GM12878 (cell line): Measurements from ENCODE around the gene ERVK3-1. TPM values are rescaled to one million over a fixed set of nuclear protein-coding genes. Genes with fewer than 3 reads are reported as not detected.

ENCODE experiments used
- ATAC-seq: fragments of 200-7000 bp; cut with Tn5 transposase; 3 replicates; pipeline ENCODE4 v1.9.1; 2020; ENCODE audit warnings: mild to moderate bottlenecking, moderate library complexity
- BruUV-seq: library from RNA; stranded (reverse); fragments of 400-500 nt; replicated peaks from 2 replicates; lab custom pipeline; 2021; lab: Mats Ljungman, UMichigan
- CTCF ChIA-PET: fragments of 300-600 bp; sonication (Branson Sonifier 250); formaldehyde crosslinking; extraction: SDS; loops from one replicate; lab custom pipeline; 2021; ENCODE audit warnings: inconsistent platforms; lab: Yijun Ruan, JAX
- POLR2A ChIA-PET: fragments of 350-600 bp; formaldehyde crosslinking; extraction: SDS; loops from one replicate; lab custom pipeline; 2021; ENCODE audit warnings: inconsistent platforms; lab: Charles Lee
- RAD21 ChIA-PET: fragments of 300-600 bp; sonication (Branson Sonifier 250); formaldehyde crosslinking; loops from one replicate; lab custom pipeline; 2023; ENCODE audit warnings: antibody characterized with exemption; ENCODE audit not compliant: unreplicated experiment; lab: Charles Lee
- SMC1A ChIA-PET: fragments of 300-600 bp; sonication (Branson Sonifier 250); formaldehyde crosslinking; loops from one replicate; lab custom pipeline; 2023; ENCODE audit not compliant: unreplicated experiment, uncharacterized antibody; lab: Charles Lee
- DNase-seq: peaks from one replicate; pipeline ENCODE4 v3.0.0-alpha.2; 2011; ENCODE audit warnings: low read depth, low spot score
- FAIRE-seq: peaks from 3 replicates; lab custom pipeline; 2011; peaks lifted over from hg19 to GRCh38; lab: Jason Lieb, UNC
- H2AFZ ChIP-seq: 2 replicates; pipeline ENCODE4 v1.6.0; 2011; ENCODE audit warnings: low read depth, low read length, control low read depth; ENCODE audit not compliant: control insufficient read depth
- H3K27ac ChIP-seq: 2 replicates; pipeline ENCODE4 v1.5.1; 2011; ENCODE audit warnings: control low read depth; ENCODE audit not compliant: control insufficient read depth, insufficient read depth
- H3K27me3 ChIP-seq, 2 experiments: replicated peaks in 1 of 2; 2 replicates each; pipeline versions ENCODE4 v1.6.0 to v1.6.1; 2011; ENCODE audit warnings: low read length in 1 of 2; ENCODE audit not compliant: control insufficient read depth in 2 of 2, insufficient read depth in 2 of 2
- H3K36me3 ChIP-seq, 2 experiments: 2 replicates each; pipeline ENCODE4 v1.5.1; 2011; ENCODE audit warnings: low read length in 1 of 2; ENCODE audit not compliant: control insufficient read depth in 2 of 2, insufficient read depth in 2 of 2
- H3K4me1 ChIP-seq: 2 replicates; pipeline ENCODE4 v1.6.1; 2011; ENCODE audit warnings: mild to moderate bottlenecking, low read length, moderate library complexity, mixed read lengths; ENCODE audit not compliant: control insufficient read depth, insufficient read depth
- H3K4me2 ChIP-seq: 2 replicates; pipeline ENCODE4 v1.6.0; 2011; ENCODE audit warnings: control low read depth; ENCODE audit not compliant: control insufficient read depth, insufficient read depth
- H3K4me3 ChIP-seq: fragments of 200-600 bp; sonication (generic); 2 replicates; pipeline ENCODE4 v1.5.1; 2016
- H3K79me2 ChIP-seq: 2 replicates; pipeline ENCODE4 v1.6.0; 2011; ENCODE audit warnings: low read length; ENCODE audit not compliant: control insufficient read depth, insufficient read depth
- H3K9ac ChIP-seq: 2 replicates; pipeline ENCODE4 v1.8.0; 2011; ENCODE audit warnings: low read length, control low read depth, mixed read lengths; ENCODE audit not compliant: control insufficient read depth, insufficient read depth
- H3K9me3 ChIP-seq: replicated peaks from 3 replicates; pipeline ENCODE4 v1.5.1; 2011; ENCODE audit warnings: mild to moderate bottlenecking, low read length; ENCODE audit not compliant: control insufficient read depth, insufficient read depth
- H4K20me1 ChIP-seq: 2 replicates; pipeline ENCODE4 v1.6.0; 2011; ENCODE audit not compliant: control insufficient read depth, insufficient read depth
- ASH2L ChIP-seq: fragments of 300-600, 200-600 bp; sonication (generic); IDR thresholded peaks from 2 replicates; pipeline ENCODE4 v1.6.1; 2017; ENCODE audit warnings: low read depth, mild to moderate bottlenecking, borderline replicate concordance
- CHD1 ChIP-seq: IDR thresholded peaks from 2 replicates; pipeline ENCODE4 v1.6.1; 2012; ENCODE audit warnings: low read depth, low read length, improper control_type of control experiment
- HDAC6 ChIP-seq: fragments of 200-600 bp; sonication (generic); IDR thresholded peaks from one replicate; pipeline ENCODE4 v1.8.0; 2017; ENCODE audit warnings: antibody characterized with exemption; ENCODE audit not compliant: unreplicated experiment
- RAD21 ChIP-seq: IDR thresholded peaks from 2 replicates; pipeline ENCODE4 v1.6.1; 2011; ENCODE audit warnings: mild to moderate bottlenecking, low read depth, low read length, moderate library complexity; ENCODE audit not compliant: insufficient read depth
- RCOR1 ChIP-seq: conservative IDR thresholded peaks from 2 replicates; pipeline ENCODE4 v1.6.1; 2012; ENCODE audit warnings: low read depth, low read length, improper control_type of control experiment
- SIN3A ChIP-seq: IDR thresholded peaks from 2 replicates; pipeline ENCODE4 v1.6.1; 2012; ENCODE audit warnings: low read depth, low read length, improper control_type of control experiment
- YY1 ChIP-seq: IDR thresholded peaks from 2 replicates; pipeline ENCODE4 v1.6.1; 2011; ENCODE audit warnings: low read depth, mild to moderate bottlenecking, low read length
- ZNF207 ChIP-seq: fragments of 450-650 bp; IDR thresholded peaks from 2 replicates; pipeline ENCODE4 v1.6.1; 2014; ENCODE audit warnings: antibody characterized with exemption, mild to moderate bottlenecking, borderline replicate concordance
- WGBS: methylation state at CpG from one replicate; pipeline ENCODE4 v1.1.6; 2016; ENCODE audit warnings: low lambda C conversion rate; ENCODE audit not compliant: insufficient replicate concordance, insufficient coverage; ENCODE audit errors: missing lambda C conversion rate; 5-methylcytosine and 5-hydroxymethylcytosine counted together
- in situ Hi-C: fragments of 300-500 bp; cut with MboI; formaldehyde crosslinking; loops from 9 replicates; pipeline ENCODE4 v1.14.3; 2018; ENCODE audit warnings: mixed read lengths
- intact Hi-C: fragments of 100-400 bp; cut with micrococcal nuclease; formaldehyde crosslinking; loops from one replicate; pipeline ENCODE4 v1.14.2; 2022; ENCODE audit not compliant: unreplicated experiment
- polyA plus RNA-seq, 11 experiments: library from polyadenylated mRNA; depleted of rRNA in 4 of 11; unstranded in 6 of 11; stranded (reverse) in 5 of 11; fragments of >200 nt; fragmentation: Nextera tagmentation in 4 of 11; fragmentation: Illumina TruSeq in 1 of 11; extraction: Ambion mirVana in 4 of 11; extraction: Trizol in 1 of 11; gene quantifications; 1 replicate in 1 of 11; 2 replicates in 10 of 11; pipeline versions ENCODE4 v1.2.1 to v1.2.3, GENCODE V29; 2011 to 2016; ENCODE audit warnings: inconsistent platforms in 2 of 11, missing spikeins in 2 of 11, low read depth in 1 of 11
- total RNA-seq, 4 experiments: library from RNA; depleted of rRNA in 3 of 4; stranded (reverse); fragments of >200 nt in 3 of 4; fragmentation: Illumina TruSeq in 1 of 4; extraction: Trizol in 1 of 4; gene quantifications; 2 replicates each; pipeline versions ENCODE4 v1.2.1 to v1.2.3, GENCODE V29; 2013 to 2021
- TF ChIP-seq, protein P1 (sequence below): fragments of 450-650 bp; IDR thresholded peaks from 2 replicates; pipeline ENCODE4 v1.6.1; 2016; ENCODE audit warnings: mild to moderate bottlenecking
- TF ChIP-seq, protein P2 (sequence below): fragments of 450-650 bp; IDR thresholded peaks from 2 replicates; pipeline ENCODE4 v1.6.1; 2017; ENCODE audit warnings: antibody characterized with exemption, mild to moderate bottlenecking, moderate library complexity
- TF ChIP-seq, protein P3 (sequence below): fragments of 450-650 bp; formaldehyde crosslinking; IDR thresholded peaks from 2 replicates; pipeline ENCODE4 v1.5.0; 2022; ENCODE audit warnings: mild to moderate bottlenecking, missing genetic modification characterization

The ERVK3-1 gene
- total and polyA plus RNA-seq, 10 of the 15 experiments (the other 5 are each of a cell fraction or from before 2014, with no cell fraction given): 59.3 to 172 (median 95.8) TPM

DNA sequence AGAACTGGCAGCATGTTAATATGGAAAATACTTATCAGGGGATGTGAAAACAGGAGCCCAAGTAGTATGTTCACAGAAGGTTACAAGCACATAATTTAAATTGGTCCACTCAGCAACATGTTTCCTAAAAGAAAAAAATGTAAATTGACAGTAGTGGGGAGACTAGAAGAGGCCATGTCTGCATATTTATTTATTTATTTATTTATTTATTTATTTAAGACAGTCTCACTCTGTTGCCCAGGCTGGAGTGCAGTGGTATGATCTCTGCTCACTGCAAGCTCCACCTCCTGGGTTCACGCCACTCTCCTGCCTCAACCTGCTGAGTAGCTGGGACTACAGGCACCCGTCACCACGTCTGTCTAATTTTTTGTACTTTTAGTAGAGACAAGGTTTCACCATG lies 40.1 kb upstream of the ERVK3-1 start:
- no peak overlapping the region for H2AFZ ChIP-seq
- H3K4me3 ChIP-seq: no peak overlapping the region
- ChIA-PET SMC1A (no interaction called here), POLR2A (no interaction called here), RAD21 (no interaction called here), CTCF (no interaction called here)
- H3K4me2 ChIP-seq: no peak overlapping the region
- peaks cover 0 to 7% of the 10 kb centered on the region in 2 experiments; a peak in 1 of 4 replicates for H3K36me3 ChIP-seq
- ATAC-seq (no peak), FAIRE-seq (no peak), DNase-seq (no peak)
- peaks cover 52% of the 10 kb centered on the region for H3K9me3 ChIP-seq
- H3K27me3 ChIP-seq: no peaks in the 10 kb centered on the region
- in situ Hi-C loops (no loop called here), intact Hi-C loops (no loop called here)
- no peaks in the 10 kb centered on the region for H3K79me2 ChIP-seq
- 92% methylated on average over 3 of the region's 3 CpGs for WGBS
- H3K9ac ChIP-seq: no peak overlapping the region
- no peaks in the 10 kb centered on the region for H4K20me1 ChIP-seq
- no peak overlapping the region for H3K27ac ChIP-seq
- no TSS peak for BruUV-seq
- H3K4me1 ChIP-seq: no peaks in the 10 kb centered on the region
- TF ChIP-seq, protein P1, sequence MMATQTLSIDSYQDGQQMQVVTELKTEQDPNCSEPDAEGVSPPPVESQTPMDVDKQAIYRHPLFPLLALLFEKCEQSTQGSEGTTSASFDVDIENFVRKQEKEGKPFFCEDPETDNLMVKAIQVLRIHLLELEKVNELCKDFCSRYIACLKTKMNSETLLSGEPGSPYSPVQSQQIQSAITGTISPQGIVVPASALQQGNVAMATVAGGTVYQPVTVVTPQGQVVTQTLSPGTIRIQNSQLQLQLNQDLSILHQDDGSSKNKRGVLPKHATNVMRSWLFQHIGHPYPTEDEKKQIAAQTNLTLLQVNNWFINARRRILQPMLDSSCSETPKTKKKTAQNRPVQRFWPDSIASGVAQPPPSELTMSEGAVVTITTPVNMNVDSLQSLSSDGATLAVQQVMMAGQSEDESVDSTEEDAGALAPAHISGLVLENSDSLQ: no peak
- TF ChIP-seq ZNF207 (no peak), YY1 (no peak), ASH2L (no peak), RCOR1 (no peak), HDAC6 (no peak), SIN3A (no peak), CHD1 (no peak), RAD21 (no peak)
- TF ChIP-seq, protein P2, sequence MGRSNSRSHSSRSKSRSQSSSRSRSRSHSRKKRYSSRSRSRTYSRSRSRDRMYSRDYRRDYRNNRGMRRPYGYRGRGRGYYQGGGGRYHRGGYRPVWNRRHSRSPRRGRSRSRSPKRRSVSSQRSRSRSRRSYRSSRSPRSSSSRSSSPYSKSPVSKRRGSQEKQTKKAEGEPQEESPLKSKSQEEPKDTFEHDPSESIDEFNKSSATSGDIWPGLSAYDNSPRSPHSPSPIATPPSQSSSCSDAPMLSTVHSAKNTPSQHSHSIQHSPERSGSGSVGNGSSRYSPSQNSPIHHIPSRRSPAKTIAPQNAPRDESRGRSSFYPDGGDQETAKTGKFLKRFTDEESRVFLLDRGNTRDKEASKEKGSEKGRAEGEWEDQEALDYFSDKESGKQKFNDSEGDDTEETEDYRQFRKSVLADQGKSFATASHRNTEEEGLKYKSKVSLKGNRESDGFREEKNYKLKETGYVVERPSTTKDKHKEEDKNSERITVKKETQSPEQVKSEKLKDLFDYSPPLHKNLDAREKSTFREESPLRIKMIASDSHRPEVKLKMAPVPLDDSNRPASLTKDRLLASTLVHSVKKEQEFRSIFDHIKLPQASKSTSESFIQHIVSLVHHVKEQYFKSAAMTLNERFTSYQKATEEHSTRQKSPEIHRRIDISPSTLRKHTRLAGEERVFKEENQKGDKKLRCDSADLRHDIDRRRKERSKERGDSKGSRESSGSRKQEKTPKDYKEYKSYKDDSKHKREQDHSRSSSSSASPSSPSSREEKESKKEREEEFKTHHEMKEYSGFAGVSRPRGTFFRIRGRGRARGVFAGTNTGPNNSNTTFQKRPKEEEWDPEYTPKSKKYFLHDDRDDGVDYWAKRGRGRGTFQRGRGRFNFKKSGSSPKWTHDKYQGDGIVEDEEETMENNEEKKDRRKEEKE: no peak
- TF ChIP-seq, protein P3, sequence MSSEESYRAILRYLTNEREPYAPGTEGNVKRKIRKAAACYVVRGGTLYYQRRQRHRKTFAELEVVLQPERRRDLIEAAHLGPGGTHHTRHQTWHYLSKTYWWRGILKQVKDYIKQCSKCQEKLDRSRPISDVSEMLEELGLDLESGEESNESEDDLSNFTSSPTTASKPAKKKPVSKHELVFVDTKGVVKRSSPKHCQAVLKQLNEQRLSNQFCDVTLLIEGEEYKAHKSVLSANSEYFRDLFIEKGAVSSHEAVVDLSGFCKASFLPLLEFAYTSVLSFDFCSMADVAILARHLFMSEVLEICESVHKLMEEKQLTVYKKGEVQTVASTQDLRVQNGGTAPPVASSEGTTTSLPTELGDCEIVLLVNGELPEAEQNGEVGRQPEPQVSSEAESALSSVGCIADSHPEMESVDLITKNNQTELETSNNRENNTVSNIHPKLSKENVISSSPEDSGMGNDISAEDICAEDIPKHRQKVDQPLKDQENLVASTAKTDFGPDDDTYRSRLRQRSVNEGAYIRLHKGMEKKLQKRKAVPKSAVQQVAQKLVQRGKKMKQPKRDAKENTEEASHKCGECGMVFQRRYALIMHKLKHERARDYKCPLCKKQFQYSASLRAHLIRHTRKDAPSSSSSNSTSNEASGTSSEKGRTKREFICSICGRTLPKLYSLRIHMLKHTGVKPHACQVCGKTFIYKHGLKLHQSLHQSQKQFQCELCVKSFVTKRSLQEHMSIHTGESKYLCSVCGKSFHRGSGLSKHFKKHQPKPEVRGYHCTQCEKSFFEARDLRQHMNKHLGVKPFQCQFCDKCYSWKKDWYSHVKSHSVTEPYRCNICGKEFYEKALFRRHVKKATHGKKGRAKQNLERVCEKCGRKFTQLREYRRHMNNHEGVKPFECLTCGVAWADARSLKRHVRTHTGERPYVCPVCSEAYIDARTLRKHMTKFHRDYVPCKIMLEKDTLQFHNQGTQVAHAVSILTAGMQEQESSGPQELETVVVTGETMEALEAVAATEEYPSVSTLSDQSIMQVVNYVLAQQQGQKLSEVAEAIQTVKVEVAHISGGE (CRISPR knock-in tag): no peak
